T-helper 9 cell (primary cell): Measurements from ENCODE around the gene MPC1.
"Not testable (repeated sequence)": the region's sequence is repeated elsewhere in the genome, so short reads cannot be mapped to it uniquely, and the experiment has no call there.

Source experiments
- DNase-seq: peaks from one replicate; pipeline ENCODE4 v3.0.0-alpha.2; 2020

MPC1 gene

DNA sequence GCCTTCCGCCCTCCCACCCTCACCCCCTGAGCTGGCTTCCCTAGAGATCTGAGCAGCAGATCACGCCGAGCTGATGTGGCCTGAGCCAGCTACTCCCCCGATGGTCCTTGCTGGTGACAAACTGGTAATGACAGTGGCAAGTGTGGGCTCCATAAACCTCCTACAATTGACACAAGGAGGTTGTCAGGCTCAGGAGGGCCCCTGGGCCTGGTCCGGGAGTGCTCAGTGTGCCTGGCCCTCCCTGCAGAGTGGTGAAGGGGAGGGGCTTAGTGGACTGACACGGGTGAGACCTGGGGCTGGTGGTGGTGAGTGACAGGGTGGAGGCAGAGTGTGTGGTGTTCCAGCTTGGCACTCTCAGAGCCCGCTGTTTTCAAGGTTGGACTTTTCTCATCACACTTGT, 22.6 kb upstream of the MPC1 start:
- no peak for DNase-seq

GRCh38 chr6:166402582-166403277, 20.0 kb upstream of the MPC1 start:
- no peak for DNase-seq

GRCh38 chr6:166400649-166401250, 18.0 kb upstream of the MPC1 start:
- peak; percentile 37 for DNase-seq

DNA sequence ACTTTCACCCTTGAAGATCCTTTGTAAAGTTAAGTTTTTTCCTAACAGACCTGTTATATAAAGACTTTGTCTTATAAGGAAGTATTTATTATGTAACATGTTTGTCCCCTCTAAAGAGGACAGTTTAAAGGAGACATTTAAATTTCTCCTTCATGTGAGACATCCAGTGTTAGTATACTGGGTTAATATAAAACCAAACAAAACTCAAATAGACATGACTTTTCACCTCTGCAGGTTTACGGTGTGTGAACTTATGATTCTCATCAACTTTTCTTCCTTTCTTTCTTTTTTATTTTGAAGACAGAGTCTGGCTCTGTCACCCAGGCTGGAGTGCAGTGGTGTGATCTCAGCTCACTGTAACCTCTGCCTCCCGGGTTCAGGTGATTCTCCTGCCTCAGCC, 17.4 kb upstream of the MPC1 start:
- no peak for DNase-seq

DNA sequence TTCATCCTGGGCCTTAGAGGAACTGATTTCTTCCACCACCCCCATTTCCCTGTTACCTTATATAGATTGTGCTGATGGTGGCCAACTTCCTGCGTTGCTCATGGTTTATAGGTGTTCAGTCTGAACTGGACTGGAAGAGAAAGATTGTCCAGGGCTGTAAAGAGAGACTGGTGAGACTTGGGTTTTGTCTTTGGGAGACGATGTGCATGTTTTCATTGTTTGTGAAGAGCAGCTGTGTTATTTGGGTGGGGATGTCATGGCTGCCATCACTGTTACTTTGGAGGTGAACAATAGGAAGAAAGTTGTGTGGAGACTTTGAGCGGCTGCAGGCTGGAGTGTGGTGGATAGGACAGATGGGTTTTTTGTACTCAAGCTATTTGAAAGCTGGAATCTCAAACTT, 15.6 kb upstream of the MPC1 start:
- DNase-seq = no peak

- DNase-seq = no peak
These were observed 15.1 kb upstream of the MPC1 start for GRCh38 chr6:166397849-166398248.

- DNase-seq = no peak
These were observed 13.0 kb upstream of the MPC1 start for GRCh38 chr6:166395778-166396177.

DNA sequence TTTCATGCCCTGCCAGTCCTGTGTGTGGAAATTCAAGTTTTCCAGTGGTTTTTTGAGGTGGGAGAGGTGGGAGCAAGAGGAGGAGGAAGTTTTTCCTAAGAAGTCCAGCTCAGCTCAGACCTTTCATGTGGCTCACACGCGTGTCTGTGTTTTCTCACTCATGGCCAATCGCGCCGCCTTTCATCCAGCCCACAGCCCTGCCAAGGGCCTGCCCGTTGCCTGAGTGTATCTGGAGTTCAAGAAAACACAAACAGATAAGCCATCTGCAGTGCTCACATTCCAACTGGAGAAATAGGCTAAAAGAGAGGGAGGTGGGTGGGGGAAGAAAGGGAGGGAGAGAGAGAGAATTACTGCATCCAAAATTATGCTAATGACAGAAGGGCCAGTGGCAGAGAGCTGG, 12.6 kb upstream of the MPC1 start:
- DNase-seq = no peak

- no peak for DNase-seq
These were observed 11.5 kb upstream of the MPC1 start for GRCh38 chr6:166394036-166394892.

GRCh38 chr6:166393535-166393823, 10.7 kb upstream of the MPC1 start:
- no peak for DNase-seq

DNA sequence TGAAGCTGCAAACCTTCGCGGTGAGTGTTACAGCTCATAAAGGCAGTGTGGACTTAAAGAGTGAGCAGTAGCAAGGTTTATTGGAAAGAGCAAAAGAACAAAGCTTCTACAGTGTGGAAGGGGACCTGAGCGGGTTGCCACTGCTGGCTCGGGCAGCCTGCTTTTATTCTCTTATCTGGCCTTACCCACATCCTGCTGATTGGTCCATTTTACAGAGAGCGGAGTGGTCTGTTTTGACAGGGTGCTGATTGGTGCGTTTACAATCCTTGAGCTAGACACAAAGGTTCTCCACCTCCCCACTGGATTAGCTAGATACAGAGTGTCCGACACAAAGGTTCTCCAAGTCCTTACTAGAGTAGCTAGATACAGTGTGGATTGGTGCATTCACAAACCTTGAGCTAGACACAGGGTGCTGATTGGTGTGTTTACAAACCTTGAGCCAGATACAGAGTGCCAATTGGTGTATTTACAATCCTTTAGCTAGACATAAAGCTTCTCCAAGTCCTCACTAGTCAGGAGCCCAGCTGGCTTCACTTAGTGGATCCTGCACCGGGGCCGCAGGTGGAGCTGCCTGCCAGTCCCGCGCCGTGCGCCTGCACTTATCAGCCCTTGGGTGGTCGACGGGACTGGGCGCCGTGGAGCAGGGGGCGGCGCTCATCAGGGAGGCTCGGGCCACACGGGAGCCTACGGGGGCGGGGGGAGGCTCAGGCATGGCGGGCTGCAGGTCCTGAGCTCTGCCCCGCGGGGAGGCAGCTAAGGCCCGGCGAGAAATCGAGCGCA, 10.2 kb upstream of the MPC1 start:
- not testable (repeated sequence) for DNase-seq

- DNase-seq = no peak
These were observed 6.4 kb upstream of the MPC1 start for GRCh38 chr6:166389119-166389518.

GRCh38 chr6:166388290-166389004, 5.7 kb upstream of the MPC1 start:
- DNase-seq = no peak

GRCh38 chr6:166387642-166388289, 5.0 kb upstream of the MPC1 start:
- no peak for DNase-seq

DNA sequence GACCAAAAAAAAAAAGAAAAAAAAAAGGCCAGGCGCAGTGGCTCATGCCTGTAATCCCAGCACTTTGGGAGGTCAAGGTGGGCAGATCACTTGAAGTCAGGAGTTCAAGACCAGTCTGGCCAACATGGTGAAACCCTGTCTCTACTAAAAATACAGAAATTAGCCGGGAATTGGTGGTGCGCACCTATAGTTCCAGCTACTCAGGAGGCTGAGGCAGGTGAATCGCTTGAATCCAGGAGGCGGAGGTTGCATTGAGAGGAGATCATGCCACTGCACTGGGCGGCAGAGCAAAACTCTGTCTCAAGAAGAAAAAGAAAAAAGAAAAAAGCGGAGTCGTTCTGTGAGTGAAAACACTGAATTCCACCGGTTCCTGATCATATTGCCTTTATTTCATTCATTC, 4.4 kb upstream of the MPC1 start:
- not testable (repeated sequence) for DNase-seq

GRCh38 chr6:166386111-166386510, 3.4 kb upstream of the MPC1 start:
- no peak for DNase-seq

DNA sequence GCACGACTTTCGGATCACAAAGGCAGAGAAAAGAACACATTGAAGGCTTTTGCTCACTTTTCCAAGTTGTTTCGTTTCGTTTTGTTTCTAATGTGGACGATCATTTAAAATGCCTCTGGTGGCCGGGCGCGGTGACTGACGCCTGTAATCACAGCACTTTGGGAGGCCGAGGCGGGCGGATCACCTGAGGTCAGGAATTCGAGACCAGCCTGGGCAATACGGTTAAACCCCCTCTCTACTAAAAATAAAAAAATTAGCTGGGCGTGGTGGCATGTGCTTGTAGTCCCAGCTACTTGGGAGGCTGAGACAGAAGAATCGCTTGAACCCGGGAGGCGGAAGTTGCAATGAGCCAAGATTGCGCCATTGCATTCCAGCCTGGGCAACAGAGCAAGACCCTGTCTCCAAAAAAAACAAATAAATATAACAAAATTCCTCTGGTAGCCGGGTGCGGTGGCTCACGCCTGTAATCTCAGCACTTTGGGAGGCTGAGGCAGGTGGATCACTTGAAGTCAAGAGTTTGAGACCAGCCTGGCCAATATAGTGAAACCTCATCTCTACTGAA, 1.1 kb upstream of the MPC1 start:
- DNase-seq = peak; percentile 20

DNA sequence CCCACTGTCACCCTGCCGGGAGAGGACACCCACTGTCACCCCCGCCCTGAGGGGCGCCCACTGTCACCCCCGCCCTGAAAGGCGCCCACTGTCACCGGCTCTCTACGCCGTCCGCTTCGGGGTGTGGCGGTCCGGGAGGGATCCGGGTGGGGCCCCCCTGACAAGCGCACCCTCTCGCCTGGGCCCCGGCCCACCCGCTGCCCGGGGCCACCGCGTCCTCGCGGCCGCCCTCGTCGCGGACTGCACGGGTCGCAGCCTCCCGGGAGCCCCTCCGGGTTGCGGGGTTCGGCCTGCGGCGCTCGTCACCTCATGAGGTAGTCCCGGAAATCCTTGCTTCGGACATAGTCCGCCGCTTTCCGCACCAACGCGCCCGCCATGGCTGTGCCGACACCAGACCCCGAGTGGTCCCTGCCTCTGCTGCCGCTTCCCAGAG, 224 bp downstream of the MPC1 start:
- peak; percentile 17 for DNase-seq

DNA sequence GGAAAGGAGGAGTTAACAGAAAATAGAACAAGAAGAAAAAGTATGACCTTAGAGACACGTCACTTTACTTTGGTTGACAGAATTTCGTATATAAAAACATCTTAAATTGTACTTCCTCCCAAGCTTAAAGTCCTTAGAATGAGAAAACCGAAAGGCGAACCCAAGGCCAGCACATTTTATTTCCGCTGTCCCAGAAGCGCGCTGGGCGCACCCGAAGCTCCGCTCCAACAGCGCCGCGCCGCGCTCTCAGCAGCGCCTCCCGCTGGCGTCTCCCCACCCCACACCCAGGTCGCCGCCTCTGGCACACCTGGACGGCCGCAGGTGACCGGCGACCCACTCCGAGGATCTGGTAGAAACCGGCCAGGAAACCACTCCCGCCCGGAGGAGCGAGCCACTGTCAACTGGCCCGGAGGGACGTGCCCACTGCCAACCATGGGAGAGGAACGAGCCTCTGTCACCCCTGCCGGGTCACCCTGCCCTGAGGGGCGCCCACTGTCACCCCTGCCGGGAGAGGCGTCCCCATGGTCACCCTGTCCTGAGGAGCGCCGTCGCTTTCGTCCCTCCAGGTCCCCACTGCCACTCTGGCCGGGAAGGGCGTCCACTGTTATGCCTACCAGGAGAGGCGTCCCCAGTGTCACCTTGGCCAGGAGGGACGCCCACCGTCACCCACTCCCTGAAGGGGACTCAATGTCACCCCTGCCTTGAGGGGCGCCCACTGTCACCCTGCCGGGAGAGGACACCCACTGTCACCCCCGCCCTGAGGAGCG, 824 bp downstream of the MPC1 start:
- DNase-seq = peak; percentile 53

DNA sequence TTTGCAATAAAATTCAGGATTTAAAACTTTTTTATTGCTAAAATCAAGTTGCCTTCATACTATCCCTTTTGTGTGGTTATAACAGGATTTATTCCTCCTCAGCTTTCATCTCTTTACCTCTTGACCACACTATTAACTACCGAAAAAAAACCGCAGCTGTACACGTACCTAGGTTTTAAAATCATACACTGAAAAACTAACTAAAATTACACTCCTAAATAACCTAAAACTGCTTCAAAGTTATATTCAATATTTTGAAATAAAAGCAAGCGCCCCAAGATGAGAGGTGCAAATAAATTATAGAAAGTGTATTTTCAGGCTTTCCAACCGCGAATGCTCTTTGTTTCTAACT, 1.4 kb downstream of the MPC1 start:
- DNase-seq = no peak

DNA sequence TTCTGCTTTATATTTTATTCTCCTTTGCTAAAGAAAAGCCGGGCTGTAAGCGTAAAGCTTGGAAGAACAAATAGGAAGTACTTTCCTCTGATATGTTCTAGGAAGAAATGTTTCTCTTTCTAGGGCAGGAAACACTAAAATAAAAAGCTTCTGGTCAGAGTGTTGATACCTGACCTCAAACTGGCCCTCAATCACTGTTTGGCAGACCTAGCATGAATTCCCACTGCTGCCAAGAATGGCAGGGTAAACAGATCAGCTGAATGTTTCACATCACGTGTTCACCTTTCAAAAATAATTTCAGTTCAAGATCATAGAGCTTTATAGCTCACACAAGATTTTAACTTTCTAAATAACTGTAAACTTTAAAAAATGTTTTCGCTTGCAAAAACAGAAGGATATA, 2.9 kb downstream of the MPC1 start:
- DNase-seq = no peak
